NCI-H774 (cell line): ENCODE measurements around the gene IGSF21.
A peak's percentile ranks its signal among the peaks of the same experiment; 100 is the strongest.

Experiments
- DNase-seq: peaks from one replicate; lab custom pipeline; 2025; lab: John Stamatoyannopoulos, UW

The IGSF21 gene

DNA sequence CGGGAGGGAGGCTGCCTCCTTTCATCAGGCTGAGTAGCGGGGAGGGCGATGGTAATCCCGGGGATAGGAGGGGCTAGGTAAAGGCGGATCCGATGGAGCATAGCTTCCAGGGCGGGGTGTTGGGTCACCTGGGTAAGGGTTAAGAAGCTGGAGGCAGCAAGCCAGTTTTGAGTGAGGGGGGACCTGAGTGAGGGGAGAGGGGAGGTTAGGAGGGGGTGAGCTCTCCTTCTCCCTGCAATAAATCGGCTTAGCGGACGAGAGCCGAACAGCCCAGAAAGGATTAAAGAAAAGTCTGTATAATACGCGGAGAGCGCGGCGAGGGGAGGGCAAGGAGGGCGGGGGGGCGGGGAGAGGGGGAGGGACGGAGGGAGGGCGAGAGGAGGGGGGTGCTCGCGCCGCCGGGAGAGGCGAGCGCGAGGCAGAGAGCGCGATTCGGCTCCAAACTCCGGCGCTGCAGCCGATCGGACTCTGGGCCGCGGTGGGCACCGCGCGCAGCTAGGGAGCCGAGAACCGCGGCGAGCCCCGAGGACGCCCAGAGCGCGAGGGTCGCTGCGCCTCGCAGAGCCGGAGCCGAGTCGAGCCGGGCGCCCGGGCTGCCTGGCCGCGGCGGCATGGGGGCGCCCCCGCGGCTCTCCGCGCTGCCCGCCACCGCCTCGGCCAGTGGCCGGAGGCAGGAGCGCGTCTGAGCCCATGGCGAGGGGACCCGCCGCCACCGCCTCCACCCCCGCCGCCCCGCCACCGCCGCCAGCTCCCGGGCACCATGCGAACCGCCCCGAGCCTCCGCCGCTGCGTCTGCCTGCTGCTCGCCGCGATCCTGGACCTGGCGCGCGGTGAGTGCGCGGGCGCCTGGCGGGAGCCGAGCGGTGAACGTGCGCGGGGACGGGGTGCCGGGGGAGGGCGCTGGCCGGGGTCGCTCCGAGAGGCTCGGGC, at the start of gene IGSF21:
IGSF21 (plus strand) TSS at position 430 of the 930 bp plus-strand sequence; CDS start at position 761, 331 bp downstream.
- no peak for DNase-seq

DNA sequence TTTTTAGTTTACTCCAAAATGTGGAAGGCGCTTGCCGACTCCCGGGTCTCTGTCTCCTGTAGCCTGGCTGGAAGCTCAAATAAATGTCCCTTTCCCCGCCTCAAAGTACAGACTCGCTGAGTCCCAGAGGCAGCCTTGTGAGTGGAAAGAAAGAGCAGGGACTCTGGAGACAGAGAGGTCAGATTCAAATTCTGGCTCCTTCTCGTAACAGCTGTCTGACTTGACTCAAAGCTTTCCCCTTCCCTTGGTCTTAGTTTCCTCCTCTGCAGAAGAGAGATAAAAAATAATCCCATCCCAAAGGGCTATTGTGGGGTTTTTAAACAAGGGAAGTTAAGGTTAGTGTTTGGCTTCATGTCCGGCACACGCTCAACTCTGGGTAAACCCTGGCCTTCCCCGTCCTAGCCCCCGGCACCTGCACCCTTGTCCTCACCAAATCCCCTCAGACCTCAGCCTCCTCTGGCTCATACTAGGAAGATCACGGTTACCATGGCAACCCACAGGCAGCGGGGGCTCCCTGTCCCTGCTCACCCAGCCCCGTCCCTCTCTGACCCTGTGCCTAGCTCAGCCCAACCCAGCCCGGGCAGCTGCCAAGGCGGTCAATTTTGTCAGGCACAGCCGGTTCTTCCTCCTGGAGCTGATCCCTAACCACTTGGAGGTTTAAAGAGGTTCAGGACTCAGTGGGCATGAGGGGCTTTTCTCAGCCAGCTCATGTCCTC, 49.2 kb upstream of the IGSF21 start:
- DNase-seq = no peak

DNA sequence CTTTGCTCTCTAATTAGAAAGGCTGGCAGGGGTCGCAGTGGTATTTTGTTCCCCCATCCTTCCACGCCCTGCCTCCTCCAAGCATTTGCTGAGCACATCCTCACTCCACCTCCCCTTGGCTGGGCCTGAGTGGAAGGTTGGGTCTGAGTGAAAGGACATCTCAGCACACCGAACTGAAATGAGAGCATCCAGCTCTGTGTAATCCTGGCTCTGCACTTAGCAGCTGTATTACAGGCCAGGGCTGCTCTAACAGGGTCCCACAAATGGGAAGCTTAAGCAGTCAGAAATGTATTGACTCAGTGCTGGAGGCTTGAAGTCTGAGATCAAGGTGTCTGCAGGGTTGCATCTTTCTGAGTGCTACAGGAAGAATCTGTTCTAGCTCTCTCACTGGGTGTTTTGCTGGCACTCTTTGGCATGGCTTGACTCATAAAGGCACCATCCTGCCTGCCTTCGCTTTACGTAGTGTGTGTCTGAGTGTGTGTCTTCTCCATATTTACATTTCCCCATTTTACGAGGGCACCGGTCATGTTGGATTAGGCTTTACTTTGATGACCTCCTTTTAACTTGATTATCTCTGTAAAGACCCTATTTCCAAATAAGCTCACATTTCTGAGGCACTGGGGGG, 48.5 kb upstream of the IGSF21 start:
- no peak for DNase-seq

GRCh38 chr1:18060366-18060765, 47.2 kb upstream of the IGSF21 start:
- DNase-seq = no peak

- DNase-seq = no peak
Measured at GRCh38 chr1:18062185-18062584, 45.4 kb upstream of the IGSF21 start.

GRCh38 chr1:18064534-18064933, 43.1 kb upstream of the IGSF21 start:
- DNase-seq = no peak

GRCh38 chr1:18066576-18066975, 41.0 kb upstream of the IGSF21 start:
- DNase-seq = no peak

DNA sequence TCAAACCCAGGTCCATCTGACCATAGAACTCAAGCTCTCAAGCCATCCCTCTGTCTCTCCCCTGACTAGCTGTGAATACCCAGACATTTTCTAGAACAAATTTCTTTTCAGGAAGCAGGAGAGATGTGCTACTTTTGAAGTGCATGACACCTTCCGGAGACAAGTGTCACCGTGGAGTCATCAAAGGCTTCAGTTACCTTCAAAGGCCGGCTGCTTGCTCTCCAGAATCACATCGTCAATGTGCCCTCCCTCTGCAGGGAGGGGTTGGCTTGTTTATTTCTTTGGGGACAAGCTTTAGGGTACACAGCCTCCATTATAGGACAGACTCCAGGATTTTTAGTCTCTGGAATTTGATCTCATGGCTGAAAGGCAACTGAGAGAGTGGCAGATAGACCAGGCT, 37.7 kb upstream of the IGSF21 start:
- DNase-seq = no peak

DNA sequence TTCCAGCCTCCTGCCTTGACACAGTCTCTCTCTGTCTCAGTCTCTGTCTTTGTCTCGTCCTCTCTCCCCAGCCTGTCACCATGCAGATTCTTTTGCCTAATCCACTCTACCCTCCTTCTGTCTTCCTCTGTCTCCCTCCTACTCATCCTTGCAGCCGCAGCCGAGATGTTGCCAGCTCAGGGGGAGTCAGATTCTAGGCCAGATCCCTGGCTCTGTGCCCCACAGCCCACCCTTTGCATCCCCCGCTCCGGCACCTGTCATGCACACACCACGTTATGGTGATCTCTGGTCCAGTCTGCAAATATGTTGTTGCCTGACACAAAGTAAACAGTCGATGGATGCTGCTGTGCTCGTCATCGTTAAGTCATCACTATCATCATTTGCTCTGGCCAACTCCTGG, 35.5 kb upstream of the IGSF21 start:
- DNase-seq = no peak

GRCh38 chr1:18073066-18073642, 34.4 kb upstream of the IGSF21 start:
- DNase-seq = no peak

- DNase-seq = peak; percentile 10
Measured at GRCh38 chr1:18077657-18078215, 29.9 kb upstream of the IGSF21 start.

GRCh38 chr1:18079941-18080735, 27.5 kb upstream of the IGSF21 start:
- DNase-seq = no peak

DNA sequence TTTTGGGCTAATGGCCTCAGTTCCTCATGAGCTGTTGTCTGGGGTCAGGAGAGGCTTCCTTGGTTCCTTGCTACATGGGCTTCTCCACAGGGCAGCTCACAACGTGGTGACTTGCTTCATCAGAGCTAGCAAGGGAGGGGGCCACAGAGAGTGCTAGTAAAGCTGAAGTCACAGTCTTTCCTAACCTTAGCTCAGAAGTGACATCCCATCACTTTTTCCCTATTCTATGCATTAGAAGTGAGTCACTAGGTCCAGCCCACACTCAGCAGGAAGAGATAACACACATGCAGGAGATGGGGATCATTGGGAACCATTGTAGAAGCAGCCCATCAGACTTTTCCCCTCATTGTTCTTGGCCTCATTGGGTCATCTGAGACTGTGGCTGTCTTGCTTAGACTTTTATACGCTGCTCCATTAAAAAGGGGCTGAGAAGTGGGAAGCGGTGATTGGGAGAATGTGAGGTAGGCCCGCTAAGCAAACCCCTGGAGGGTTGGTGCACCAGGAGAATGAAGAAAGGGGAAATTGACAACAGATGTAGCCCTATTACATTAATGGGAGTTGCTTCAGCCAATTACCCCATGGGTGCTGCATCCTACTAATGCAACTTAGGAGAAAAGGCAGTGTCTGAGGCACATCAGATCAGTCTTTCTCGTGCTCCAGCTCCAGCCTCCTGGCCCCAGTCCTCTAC, 22.1 kb upstream of the IGSF21 start:
- DNase-seq = no peak

- no peak for DNase-seq
Measured at GRCh38 chr1:18088077-18088594, 19.5 kb upstream of the IGSF21 start.

DNA sequence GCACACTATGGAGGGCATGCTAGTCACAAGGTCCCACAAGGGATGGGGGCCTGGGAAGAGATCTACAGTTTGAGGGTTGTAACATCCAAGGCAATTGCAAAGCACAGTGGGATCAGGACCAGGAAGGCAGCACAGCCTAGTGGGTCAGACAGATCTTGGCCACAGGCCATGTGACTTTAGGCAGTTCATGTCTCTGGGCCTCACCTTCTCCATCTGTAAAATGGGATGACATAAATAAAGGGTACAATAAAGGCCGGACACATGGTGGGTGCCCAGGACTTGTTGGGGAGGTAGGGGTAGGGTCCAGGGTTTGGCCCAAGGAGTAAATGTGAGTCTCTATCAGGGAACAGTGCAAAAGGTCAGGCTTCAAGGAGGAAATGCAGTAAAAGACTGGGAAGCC, 18.1 kb upstream of the IGSF21 start:
- no peak for DNase-seq

DNA sequence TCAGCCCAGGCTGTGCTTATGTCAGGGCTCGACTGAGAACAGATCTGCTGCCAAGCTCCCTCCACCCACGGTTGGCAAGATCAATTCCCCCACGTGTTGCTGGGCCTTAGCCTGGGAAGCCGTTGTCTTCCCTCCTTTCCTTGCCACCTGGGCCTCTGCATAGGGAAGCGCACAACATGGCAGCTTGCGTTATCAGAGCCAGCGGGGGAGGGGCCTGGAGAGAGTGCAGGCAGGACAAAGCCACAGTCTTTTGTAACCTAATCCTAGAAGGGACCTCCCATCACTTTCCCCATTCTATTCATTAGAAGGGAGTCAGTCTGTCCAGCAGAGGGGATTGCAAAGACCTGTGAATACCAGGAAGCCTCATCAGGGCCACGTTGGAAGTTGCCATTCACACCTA, 17.0 kb upstream of the IGSF21 start:
- DNase-seq = no peak

- no peak for DNase-seq
Measured at GRCh38 chr1:18091660-18092446, 15.7 kb upstream of the IGSF21 start.

GRCh38 chr1:18093193-18093592, 14.4 kb upstream of the IGSF21 start:
- no peak for DNase-seq

GRCh38 chr1:18093646-18094045, 14.0 kb upstream of the IGSF21 start:
- DNase-seq = no peak

DNA sequence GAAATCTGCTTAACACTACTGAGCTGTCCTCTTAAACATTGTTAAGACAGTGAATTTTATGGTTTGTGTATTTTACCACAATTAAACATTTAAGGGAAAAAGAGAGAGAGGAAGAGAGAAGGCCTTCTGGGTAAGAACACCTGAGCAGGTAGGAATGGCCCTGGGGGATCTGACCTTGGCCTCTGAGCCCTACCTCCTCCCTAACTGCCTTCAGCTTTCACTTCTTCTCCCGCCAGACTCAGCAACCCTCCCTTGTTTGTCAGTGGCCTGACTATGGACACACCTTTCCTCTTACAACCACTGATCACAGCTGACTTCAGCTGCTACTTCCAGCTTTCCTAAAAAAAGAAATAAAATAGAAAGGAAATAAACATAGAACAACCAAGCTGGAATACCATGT, 13.5 kb upstream of the IGSF21 start:
- DNase-seq = no peak
